Transverse colon (tissue), 4 donors: Measurements from ENCODE around the gene MDFI.

Experiments
- EP300 ChIP-seq: sonication (generic); formaldehyde crosslinking; IDR thresholded peaks from one replicate; pipeline ENCODE4 v1.6.1; 2017; ENCODE audit warnings: antibody characterized with exemption, low read depth
- POLR2A ChIP-seq: fragments of 450-650 bp; IDR thresholded peaks from one replicate; pipeline ENCODE4 v1.6.1; 2016; ENCODE audit warnings: antibody characterized with exemption, mild to moderate bottlenecking, moderate library complexity
- POLR2AphosphoS5 ChIP-seq, 3 donors: sonication (generic); formaldehyde crosslinking; IDR thresholded peaks; one replicate each; pipeline ENCODE4 v1.6.1; 2016; ENCODE audit warnings: antibody characterized with exemption in 3 of 3
- TF ChIP-seq, protein P1 (sequence below), 5 experiments: fragments of 200-600 bp in 3 of 5; fragments of 450-650 bp in 2 of 5; sonication (generic) in 3 of 5; IDR thresholded peaks; 1 replicate in 2 of 5; 2 replicates in 3 of 5; pipeline ENCODE4 v1.5.1; 2016 to 2017; ENCODE audit warnings: antibody characterized with exemption in 5 of 5, inconsistent platforms in 3 of 5, mild to moderate bottlenecking in 2 of 5, moderate library complexity in 1 of 5

DNA sequence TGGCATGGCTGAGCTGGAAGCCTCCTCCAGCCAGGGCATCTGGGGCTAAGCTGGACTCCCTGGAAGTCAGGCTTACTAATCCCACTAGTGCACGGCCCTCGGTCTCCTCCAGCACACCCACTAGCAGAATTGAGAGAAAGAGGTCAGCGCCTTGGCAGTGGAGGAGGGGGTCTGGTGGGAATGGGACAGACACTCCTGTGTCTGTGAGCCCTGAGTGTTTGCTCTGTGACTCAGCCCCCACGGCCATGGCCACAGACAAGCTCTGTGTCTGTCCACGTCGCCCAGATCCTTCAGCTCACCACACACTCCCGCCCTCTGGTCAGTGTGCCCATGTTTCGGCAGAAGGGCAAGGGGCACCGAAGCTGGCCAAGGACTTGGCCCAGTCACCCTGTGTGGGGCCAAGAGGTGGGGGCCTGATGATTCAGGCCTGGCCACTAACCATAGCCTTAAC, 8.8 kb downstream of the MDFI start:
- TF ChIP-seq, protein P1, sequence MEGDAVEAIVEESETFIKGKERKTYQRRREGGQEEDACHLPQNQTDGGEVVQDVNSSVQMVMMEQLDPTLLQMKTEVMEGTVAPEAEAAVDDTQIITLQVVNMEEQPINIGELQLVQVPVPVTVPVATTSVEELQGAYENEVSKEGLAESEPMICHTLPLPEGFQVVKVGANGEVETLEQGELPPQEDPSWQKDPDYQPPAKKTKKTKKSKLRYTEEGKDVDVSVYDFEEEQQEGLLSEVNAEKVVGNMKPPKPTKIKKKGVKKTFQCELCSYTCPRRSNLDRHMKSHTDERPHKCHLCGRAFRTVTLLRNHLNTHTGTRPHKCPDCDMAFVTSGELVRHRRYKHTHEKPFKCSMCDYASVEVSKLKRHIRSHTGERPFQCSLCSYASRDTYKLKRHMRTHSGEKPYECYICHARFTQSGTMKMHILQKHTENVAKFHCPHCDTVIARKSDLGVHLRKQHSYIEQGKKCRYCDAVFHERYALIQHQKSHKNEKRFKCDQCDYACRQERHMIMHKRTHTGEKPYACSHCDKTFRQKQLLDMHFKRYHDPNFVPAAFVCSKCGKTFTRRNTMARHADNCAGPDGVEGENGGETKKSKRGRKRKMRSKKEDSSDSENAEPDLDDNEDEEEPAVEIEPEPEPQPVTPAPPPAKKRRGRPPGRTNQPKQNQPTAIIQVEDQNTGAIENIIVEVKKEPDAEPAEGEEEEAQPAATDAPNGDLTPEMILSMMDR (IDR thresholded peaks at IDR 0.05) = no peak
- TF ChIP-seq POLR2A (no peak), EP300 (no peak), POLR2AphosphoS5 (IDR thresholded peaks at IDR 0.05) (no peak)
